Activated CD4-positive, alpha-beta T cell treated with anti-CD3 and anti-CD28 coated beads for 36 hours (primary cell): ENCODE results near the gene GLRA1. TPM values are rescaled to one million over a fixed set of nuclear protein-coding genes. Genes with fewer than 3 reads are reported as not detected.
"Not testable (repeated sequence)": the region's sequence is repeated elsewhere in the genome, so short reads cannot be mapped to it uniquely, and the experiment has no call there.

Experiments
- ATAC-seq: fragments of 200-7000 bp; cut with Tn5 transposase; one replicate; pipeline ENCODE4 v1.10.0; 2021; ENCODE audit warnings: mild to moderate bottlenecking, moderate library complexity
- CTCF ChIA-PET: fragments of 350-600 bp; sonication (Branson Sonifier 250); formaldehyde crosslinking; loops from one replicate; lab custom pipeline; 2021; ENCODE audit warnings: antibody characterized with exemption; lab: Charles Lee
- POLR2A ChIA-PET: fragments of 350-600 bp; sonication (Branson Sonifier 250); formaldehyde crosslinking; loops from one replicate; lab custom pipeline; 2021; ENCODE audit warnings: antibody characterized with exemption, inconsistent platforms; lab: Charles Lee
- DNase-seq: peaks from one replicate; pipeline ENCODE4 v3.0.0-alpha.2; 2020
- H3K27ac Mint-ChIP-seq: one replicate; pipeline ENCODE4 v1.8.0; 2021; ENCODE audit warnings: mixed read lengths
- H3K27me3 Mint-ChIP-seq: one replicate; pipeline ENCODE4 v1.8.0; 2021; ENCODE audit warnings: mixed read lengths
- H3K36me3 Mint-ChIP-seq: one replicate; pipeline ENCODE4 v1.8.0; 2021; ENCODE audit warnings: low read depth, mixed read lengths
- H3K4me1 Mint-ChIP-seq: one replicate; pipeline ENCODE4 v1.8.0; 2021; ENCODE audit warnings: mixed read lengths
- H3K4me3 Mint-ChIP-seq: one replicate; pipeline ENCODE4 v1.8.0; 2021; ENCODE audit warnings: mild to moderate bottlenecking, moderate library complexity, mixed read lengths
- H3K9me3 Mint-ChIP-seq: one replicate; pipeline ENCODE4 v1.8.0; 2021; ENCODE audit warnings: low read depth, mixed read lengths
- intact Hi-C, 2 experiments: fragments of 100-400 bp; cut with DNase I in 1 of 2; cut with micrococcal nuclease in 1 of 2; formaldehyde crosslinking; loops; one replicate each; pipeline versions ENCODE4 v1.14.2 to v1.15.1; 2022 to 2024; cut with DNase I, micrococcal nuclease
- total RNA-seq, 2 experiments: library from RNA; stranded (reverse); gene quantifications; one replicate each; pipeline ENCODE4 v1.2.3, GENCODE V29; 2021

Gene GLRA1
- total RNA-seq, 2 experiments from 2014 or later: not detected

DNA sequence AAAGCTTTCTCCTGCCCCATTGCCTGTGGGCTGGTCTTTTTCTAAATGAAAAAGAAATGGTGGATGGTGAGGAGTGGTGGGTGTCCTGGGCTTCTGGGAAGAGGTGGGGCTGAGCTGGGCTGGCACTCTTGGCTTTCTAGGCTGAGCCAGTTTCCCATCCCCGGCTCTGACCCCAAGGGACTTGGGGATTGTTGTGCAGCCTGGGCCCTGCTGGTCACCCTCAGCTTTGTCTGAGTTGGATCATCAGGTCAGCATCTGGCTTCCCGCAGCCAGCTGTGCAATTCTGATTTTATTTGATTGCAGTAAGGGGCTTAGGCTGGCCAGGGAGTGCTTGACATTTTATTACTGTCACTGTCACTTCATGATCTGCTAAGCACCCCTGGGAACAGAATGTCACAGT is 25.3 kb downstream of the GLRA1 start:
- peaks cover 2% of the 10 kb centered on the region for H3K27me3 Mint-ChIP-seq
- H3K9me3 Mint-ChIP-seq: no peaks in the 10 kb centered on the region
- H3K36me3 Mint-ChIP-seq: no peaks in the 10 kb centered on the region
- H3K27ac Mint-ChIP-seq: no peak overlapping the region
- intact Hi-C loops: no loop called here
- CTCF ChIA-PET: no interaction called here
- POLR2A ChIA-PET: no interaction called here
- H3K4me1 Mint-ChIP-seq: peaks cover 2% of the 10 kb centered on the region
- DNase-seq (no peak), ATAC-seq (no peak)
- no peak overlapping the region for H3K4me3 Mint-ChIP-seq

DNA sequence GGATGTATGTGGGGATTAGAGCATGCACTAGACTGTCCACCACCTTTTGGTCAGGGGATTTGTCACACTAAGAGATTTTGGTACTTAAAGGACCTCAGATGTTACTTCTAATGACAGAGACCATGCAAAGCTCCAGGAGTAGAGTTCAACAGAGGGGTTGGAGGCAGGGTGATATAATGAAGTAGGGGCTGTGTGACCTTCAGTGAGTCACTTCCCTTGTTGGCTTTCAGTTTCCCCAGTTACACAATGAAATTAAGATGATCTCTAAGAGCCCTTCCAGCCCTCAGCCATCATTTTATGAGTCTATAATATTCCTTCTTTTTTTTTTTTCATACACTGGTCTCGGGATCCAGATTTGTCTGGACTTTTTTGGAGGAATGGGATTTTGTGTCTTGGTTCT is 26.8 kb downstream of the GLRA1 start:
- Mint-ChIP-seq H3K27me3 (peaks cover 2% of the 10 kb centered on the region), H3K4me3 (no peak overlapping the region), H3K27ac (no peak overlapping the region), H3K9me3 (no peaks in the 10 kb centered on the region), H3K4me1 (peaks cover 2% of the 10 kb centered on the region), H3K36me3 (no peaks in the 10 kb centered on the region)
- POLR2A ChIA-PET: no interaction called here
- intact Hi-C loops: no loop called here
- CTCF ChIA-PET: no interaction called here
- ATAC-seq (no peak), DNase-seq (no peak)

- Mint-ChIP-seq H3K4me3 (no peak overlapping the region), H3K4me1 (peaks cover 2% of the 10 kb centered on the region), H3K36me3 (no peaks in the 10 kb centered on the region), H3K27me3 (peaks cover 2% of the 10 kb centered on the region), H3K27ac (no peak overlapping the region), H3K9me3 (no peaks in the 10 kb centered on the region)
- intact Hi-C loops: no loop called here
- DNase-seq: no peak
- ChIA-PET POLR2A (interaction anchor here (0.6 to 0.7 kb wide), 2 partner anchors 113 to 217 kb away, joined by 3 read pairs; no protein-coding TSS in a partner anchor), CTCF (no interaction called here)
- no peak for ATAC-seq
These were observed 27.6 kb downstream of the GLRA1 start for GRCh38 chr5:151897020-151897552.

GRCh38 chr5:151896031-151896691 is 28.5 kb downstream of the GLRA1 start:
- ATAC-seq: no peak

DNA sequence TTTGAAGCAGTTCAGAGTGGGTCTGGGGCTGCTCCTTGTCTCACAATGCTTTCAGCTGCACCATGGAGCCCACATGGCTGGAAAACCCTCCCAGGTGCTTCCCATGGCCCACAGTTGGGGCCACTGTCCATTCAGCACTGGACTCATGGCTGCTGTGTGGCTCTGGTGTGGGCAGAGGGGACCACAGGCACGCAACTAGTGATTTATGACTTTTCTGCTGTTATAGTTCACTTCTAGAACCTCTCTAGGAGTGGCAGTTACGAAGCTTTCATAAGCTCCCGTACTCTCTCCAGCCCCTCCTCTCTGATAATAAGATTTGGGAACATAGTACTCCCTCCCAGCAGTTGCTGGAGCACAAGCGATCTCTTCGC is 29.0 kb downstream of the GLRA1 start:
- intact Hi-C loops: no loop called here
- no peak overlapping the region for H3K27ac Mint-ChIP-seq
- no peak overlapping the region for H3K4me3 Mint-ChIP-seq
- H3K4me1 Mint-ChIP-seq: peaks cover 2% of the 10 kb centered on the region
- no peaks in the 10 kb centered on the region for H3K36me3 Mint-ChIP-seq
- DNase-seq (no peak), ATAC-seq (no peak)
- H3K9me3 Mint-ChIP-seq: no peaks in the 10 kb centered on the region
- H3K27me3 Mint-ChIP-seq: peaks cover 2% of the 10 kb centered on the region
- POLR2A ChIA-PET: no interaction called here
- CTCF ChIA-PET: no interaction called here

More at GRCh38 chr5:151896031-151896691, 28.5 kb downstream of the GLRA1 start:
- Mint-ChIP-seq H3K9me3 (no peaks in the 10 kb centered on the region), H3K4me3 (no peak overlapping the region), H3K27ac (no peak overlapping the region), H3K36me3 (no peaks in the 10 kb centered on the region), H3K27me3 (peaks cover 2% of the 10 kb centered on the region), H3K4me1 (peaks cover 2% of the 10 kb centered on the region)
- DNase-seq: no peak
- CTCF ChIA-PET: no interaction called here
- POLR2A ChIA-PET: no interaction called here
- intact Hi-C loops: no loop called here

DNA sequence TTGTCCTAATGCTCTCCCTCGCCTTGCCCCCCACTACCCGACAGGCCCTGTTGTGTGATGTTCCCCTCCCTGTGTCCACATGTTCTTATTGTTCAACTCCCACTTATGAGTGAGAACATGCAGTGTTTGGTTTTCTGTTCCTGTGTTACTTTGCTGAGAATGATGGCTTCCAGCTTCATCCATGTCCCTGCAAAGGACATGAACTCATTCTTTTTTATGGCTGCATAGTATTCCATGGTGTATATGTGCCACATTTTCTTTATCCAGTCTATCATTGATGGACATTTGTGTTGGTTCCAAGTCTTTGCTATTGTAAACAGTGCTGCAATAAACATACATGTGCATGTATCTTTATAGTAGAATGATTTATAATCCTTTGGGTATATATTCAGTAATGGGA is 31.2 kb downstream of the GLRA1 start:
- H3K27ac Mint-ChIP-seq, DNase-seq, H3K4me1 Mint-ChIP-seq, H3K36me3 Mint-ChIP-seq, H3K9me3 Mint-ChIP-seq, intact Hi-C loops, H3K27me3 Mint-ChIP-seq, POLR2A ChIA-PET, CTCF ChIA-PET, H3K4me3 Mint-ChIP-seq, ATAC-seq: not testable (repeated sequence)

GRCh38 chr5:151892393-151892792 is 32.3 kb downstream of the GLRA1 start:
- ChIA-PET POLR2A (no interaction called here), CTCF (no interaction called here)
- H3K36me3 Mint-ChIP-seq: no peaks in the 10 kb centered on the region

GRCh38 chr5:151890299-151890698 is 34.4 kb downstream of the GLRA1 start:
- Mint-ChIP-seq H3K4me3 (no peak overlapping the region), H3K27ac (no peak overlapping the region), H3K9me3 (no peaks in the 10 kb centered on the region), H3K4me1 (no peaks in the 10 kb centered on the region), H3K36me3 (no peaks in the 10 kb centered on the region), H3K27me3 (no peaks in the 10 kb centered on the region)
- DNase-seq (no peak), ATAC-seq (no peak)
- intact Hi-C loops: no loop called here
- ChIA-PET CTCF (no interaction called here), POLR2A (no interaction called here)

More at GRCh38 chr5:151892393-151892792, 32.3 kb downstream of the GLRA1 start:
- intact Hi-C loops: no loop called here
- ATAC-seq: no peak
- Mint-ChIP-seq H3K9me3 (no peaks in the 10 kb centered on the region), H3K4me3 (no peak overlapping the region), H3K27me3 (no peaks in the 10 kb centered on the region), H3K27ac (no peak overlapping the region), H3K4me1 (no peaks in the 10 kb centered on the region)
- DNase-seq: no peak

- no peak overlapping the region for H3K27ac Mint-ChIP-seq
- no peaks in the 10 kb centered on the region for H3K27me3 Mint-ChIP-seq
- DNase-seq: no peak
- no peaks in the 10 kb centered on the region for H3K4me1 Mint-ChIP-seq
- no peaks in the 10 kb centered on the region for H3K9me3 Mint-ChIP-seq
- H3K36me3 Mint-ChIP-seq: no peaks in the 10 kb centered on the region
- ChIA-PET CTCF (no interaction called here), POLR2A (no interaction called here)
- no peak for ATAC-seq
- intact Hi-C loops: no loop called here
- no peak overlapping the region for H3K4me3 Mint-ChIP-seq
These were observed 35.0 kb downstream of the GLRA1 start for GRCh38 chr5:151889614-151890013.

DNA sequence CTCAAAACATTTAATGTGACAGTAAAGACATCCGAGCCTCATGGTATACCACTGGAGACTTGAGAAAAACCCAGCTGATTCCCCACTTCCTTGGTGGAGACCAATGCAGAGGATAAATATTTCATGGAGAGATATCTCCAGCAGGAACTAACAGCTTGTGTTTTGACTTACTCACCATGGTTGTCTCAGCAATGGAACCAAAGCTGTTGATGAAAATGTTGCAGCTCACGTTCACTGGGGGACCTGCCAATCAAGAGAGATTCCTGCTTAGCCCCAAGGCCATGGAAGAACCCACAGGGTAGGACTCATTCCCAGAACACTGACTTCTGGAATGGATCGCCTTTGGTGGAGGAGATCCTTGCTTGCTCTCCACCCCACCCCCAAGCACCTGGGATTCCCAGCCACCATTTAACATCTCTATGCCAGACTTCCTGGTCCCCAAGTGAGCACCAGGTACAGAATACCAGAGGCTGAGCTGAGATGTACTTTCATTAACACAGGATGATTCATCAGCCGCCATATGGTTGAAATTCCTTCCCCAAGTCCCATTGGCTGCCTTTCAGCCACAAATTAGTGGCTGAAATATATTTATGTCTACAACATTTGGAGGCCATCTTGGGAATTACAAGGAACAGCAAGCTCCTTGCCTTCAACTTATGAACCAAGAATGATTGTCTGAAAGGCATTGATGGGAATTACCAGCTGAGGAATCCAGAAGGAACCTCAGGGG is 37.9 kb downstream of the GLRA1 start:
- CTCF ChIA-PET: interaction anchor here (1.3 kb wide), 1 partner anchor 14 kb away, joined by 3 read pairs; no protein-coding TSS in a partner anchor
- intact Hi-C loops: no loop called here
- H3K4me1 Mint-ChIP-seq: no peaks in the 10 kb centered on the region

DNA sequence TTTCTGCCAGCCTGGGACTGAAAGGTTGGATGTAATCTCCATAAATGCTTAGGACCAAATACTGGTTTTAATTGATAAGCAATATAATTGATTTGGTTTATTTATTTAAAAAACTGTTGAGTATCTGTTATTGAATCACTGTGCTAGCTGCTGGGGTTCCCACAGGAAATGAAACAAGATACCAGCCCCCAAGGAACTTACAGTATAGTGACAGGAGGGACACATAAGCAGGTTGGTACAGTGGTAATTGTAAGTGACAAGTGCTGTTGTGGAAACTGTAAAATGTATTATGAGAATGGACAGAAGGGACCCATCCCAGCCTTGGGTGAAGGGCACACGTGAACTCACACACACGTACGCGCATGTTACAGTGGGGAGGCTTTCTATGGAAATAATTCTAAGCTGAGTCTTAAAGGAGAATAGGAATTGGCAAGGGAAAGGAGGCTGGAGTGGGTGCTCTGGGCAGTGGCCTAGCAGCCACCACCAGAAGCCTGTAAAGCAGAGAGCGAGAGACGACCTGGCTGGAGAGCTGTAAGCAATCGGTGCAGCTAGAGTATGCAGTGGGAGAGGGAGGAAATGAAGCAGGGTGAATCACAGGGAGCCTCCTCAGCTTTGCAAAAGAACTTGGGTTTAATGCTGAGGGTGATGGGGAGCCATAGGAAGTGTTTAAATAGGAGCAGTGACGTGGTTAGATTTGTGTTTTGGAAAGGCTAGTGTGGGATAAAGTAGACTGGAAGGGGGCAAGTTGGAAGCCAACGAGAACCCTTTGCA is 39.3 kb downstream of the GLRA1 start:
- Mint-ChIP-seq H3K36me3 (no peaks in the 10 kb centered on the region), H3K4me1 (no peaks in the 10 kb centered on the region), H3K4me3 (no peak overlapping the region), H3K27ac (no peak overlapping the region), H3K9me3 (no peaks in the 10 kb centered on the region), H3K27me3 (no peaks in the 10 kb centered on the region)
- DNase-seq (no peak), ATAC-seq (no peak)
- POLR2A ChIA-PET: no interaction called here
- CTCF ChIA-PET: interaction anchor here (1.2 to 1.3 kb wide), 2 partner anchors 10 to 15 kb away, joined by 3 read pairs; no protein-coding TSS in a partner anchor
- intact Hi-C loops: no loop called here

More for the DNA sequence above, 37.9 kb downstream of the GLRA1 start:
- no peaks in the 10 kb centered on the region for H3K9me3 Mint-ChIP-seq
- DNase-seq (no peak), ATAC-seq (no peak)
- H3K4me3 Mint-ChIP-seq: no peak overlapping the region
- no peaks in the 10 kb centered on the region for H3K36me3 Mint-ChIP-seq
- POLR2A ChIA-PET: no interaction called here
- H3K27ac Mint-ChIP-seq: no peak overlapping the region
- H3K27me3 Mint-ChIP-seq: no peaks in the 10 kb centered on the region
